ENCODE results near the gene RASA1. TPM values are rescaled to one million over a fixed set of nuclear protein-coding genes. Genes with fewer than 3 reads are reported as not detected.

The RASA1 gene
- total and polyA plus RNA-seq, 9 of the 15 experiments (the other 6 are each of a cell fraction or from before 2014, with no cell fraction given): 3.2 to 17.3 (median 9.2) TPM

- TF ChIP-seq E2F5 (CRISPR knock-in tag; IDR thresholded peaks at IDR 0.05): 0 out of 2 replicates have a peak, but pooled peaks have one; percentile 17
- peak; percentile 18 for TF ChIP-seq SAP30 (IDR thresholded peaks at IDR 0.05; ENCODE audit: borderline replicate concordance, insufficient read depth, low read depth, low read length, poor library complexity, severe bottlenecking)
- peak; percentile 27 for TF ChIP-seq TBP (optimal IDR thresholded peaks at IDR 0.05; ENCODE audit: low read depth, low read length)
- TF ChIP-seq ZNF395 (CRISPR knock-in tag; IDR thresholded peaks at IDR 0.05): peak; percentile 15; the same call in 1 of the 2 replicates
- no peak for TF ChIP-seq ZNF224 (CRISPR knock-in tag; IDR thresholded peaks at IDR 0.05)
- peak; percentile 78 for TF ChIP-seq EP400 (IDR thresholded peaks at IDR 0.05)
- peak; percentile 61 for TF ChIP-seq L3MBTL2 (IDR thresholded peaks at IDR 0.05)
- TF ChIP-seq STAG1 (CRISPR knock-in tag; IDR thresholded peaks at IDR 0.05; ENCODE audit: borderline replicate concordance): no peak
- TF ChIP-seq SIN3A (IDR thresholded peaks at IDR 0.05; ENCODE audit: borderline replicate concordance in 2 of 2, control insufficient read depth in 1 of 2, low read depth in 2 of 2, low read length in 2 of 2): peak; percentile 34 to 48; a peak in 2 of 4 replicates
- TF ChIP-seq NCOA6 (IDR thresholded peaks at IDR 0.05): no peak
- no peak for TF ChIP-seq SETDB1 (IDR thresholded peaks at IDR 0.05; ENCODE audit: low read length)
- peak; percentile 51 for TF ChIP-seq FOXM1 (IDR thresholded peaks at IDR 0.05; ENCODE audit: low read depth)
- TF ChIP-seq FOXM1 (CRISPR knock-in tag; IDR thresholded peaks at IDR 0.05; ENCODE audit: low read depth): no peak
- no peak for TF ChIP-seq FOS (IDR thresholded peaks at IDR 0.05; ENCODE audit: extremely low read depth, insufficient read length)
- TF ChIP-seq GTF2A2 (tag; IDR thresholded peaks at IDR 0.05): peak; percentile 33; the same call in 1 of the 2 replicates
- TF ChIP-seq ETV6 (IDR thresholded peaks at IDR 0.05; ENCODE audit: borderline replicate concordance in 1 of 2, low read depth in 2 of 2, low read length in 1 of 2): peak; percentile 71 to 93; a peak in 3 of 4 replicates
- no peak for TF ChIP-seq ETV6 (CRISPR knock-in tag; IDR thresholded peaks at IDR 0.05; ENCODE audit: borderline replicate concordance)
- 0 out of 2 replicates have a peak, but pooled peaks have one; percentile 45 for TF ChIP-seq NBN (IDR thresholded peaks at IDR 0.05; ENCODE audit: low read depth)
- no peak for TF ChIP-seq ADNP (tag; IDR thresholded peaks at IDR 0.05)
- TF ChIP-seq, protein P1, sequence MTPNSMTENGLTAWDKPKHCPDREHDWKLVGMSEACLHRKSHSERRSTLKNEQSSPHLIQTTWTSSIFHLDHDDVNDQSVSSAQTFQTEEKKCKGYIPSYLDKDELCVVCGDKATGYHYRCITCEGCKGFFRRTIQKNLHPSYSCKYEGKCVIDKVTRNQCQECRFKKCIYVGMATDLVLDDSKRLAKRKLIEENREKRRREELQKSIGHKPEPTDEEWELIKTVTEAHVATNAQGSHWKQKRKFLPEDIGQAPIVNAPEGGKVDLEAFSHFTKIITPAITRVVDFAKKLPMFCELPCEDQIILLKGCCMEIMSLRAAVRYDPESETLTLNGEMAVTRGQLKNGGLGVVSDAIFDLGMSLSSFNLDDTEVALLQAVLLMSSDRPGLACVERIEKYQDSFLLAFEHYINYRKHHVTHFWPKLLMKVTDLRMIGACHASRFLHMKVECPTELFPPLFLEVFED (CRISPR knock-in tag; conservative IDR thresholded peaks at IDR 0.05): 0 out of 2 replicates have a peak, but pooled peaks have one; percentile 64
- peak; percentile 19; the same call in 1 of the 2 replicates for TF ChIP-seq CXXC5 (CRISPR knock-in tag; IDR thresholded peaks at IDR 0.05)
- TF ChIP-seq NFXL1 (CRISPR knock-in tag; IDR thresholded peaks at IDR 0.05): no peak
- TF ChIP-seq ARID2 (IDR thresholded peaks at IDR 0.05): peak; percentile 5; the same call in 1 of the 2 replicates
- TF ChIP-seq SREBF2 (CRISPR knock-in tag; IDR thresholded peaks at IDR 0.05): no peak
These were observed 144.4 kb downstream of the RASA1 start (continued) for GRCh38 chr5:87411973-87412629.

Measured in K562 (cell line).